ENCODE measurements around the gene BSCL2.
"Not testable (repeated sequence)": the region's sequence is repeated elsewhere in the genome, so short reads cannot be mapped to it uniquely, and the experiment has no call there.

The BSCL2 gene

GRCh38 chr11:62682518-62682917 lies 24.7 kb downstream of the BSCL2 start:
- DNase-seq: no peak

GRCh38 chr11:62680825-62681240 lies 26.4 kb downstream of the BSCL2 start:
- DNase-seq: peak; percentile 47

GRCh38 chr11:62678770-62679696 lies 28.2 kb downstream of the BSCL2 start, which contains the start of gene UBXN1:
TSS of gene UBXN1 (minus strand) at chr11:62679073. CDS start at chr11:62678923, 150 bp downstream.
- DNase-seq: peak; percentile 85

- DNase-seq: no peak
Measured at GRCh38 chr11:62678433-62678769, 28.8 kb downstream of the BSCL2 start.

GRCh38 chr11:62677714-62678113 lies 29.5 kb downstream of the BSCL2 start:
- no peak for DNase-seq

- no peak for DNase-seq
Measured at GRCh38 chr11:62677156-62677555, 30.1 kb downstream of the BSCL2 start.

- no peak for DNase-seq
Measured at GRCh38 chr11:62676698-62677097, 30.5 kb downstream of the BSCL2 start.

- not testable (repeated sequence) for DNase-seq
Measured at GRCh38 chr11:62675415-62675814, 31.8 kb downstream of the BSCL2 start.

- DNase-seq: no peak
Measured at GRCh38 chr11:62673196-62673525, 34.1 kb downstream of the BSCL2 start.

GRCh38 chr11:62671608-62672389 lies 35.4 kb downstream of the BSCL2 start, which contains the start of the genes LBHD1 and UQCC3:
TSS of gene LBHD1 (minus strand) at chr11:62672267. CDS start at chr11:62670031, 2,236 bp downstream.
TSS of gene UQCC3 (plus strand) at chr11:62671673. CDS start at chr11:62671746, 73 bp downstream.
- DNase-seq: peak; percentile 75

GRCh38 chr11:62671236-62671607 lies 36.0 kb downstream of the BSCL2 start:
- DNase-seq: no peak

- DNase-seq: no peak
Measured at GRCh38 chr11:62669420-62670161, 37.6 kb downstream of the BSCL2 start.

- DNase-seq: no peak
Measured at GRCh38 chr11:62667460-62667859, 39.8 kb downstream of the BSCL2 start.

- no peak for DNase-seq
Measured at GRCh38 chr11:62666259-62666926, 40.8 kb downstream of the BSCL2 start.

- DNase-seq: peak; percentile 65
Measured at GRCh38 chr11:62665599-62666258, 41.5 kb downstream of the BSCL2 start.

GRCh38 chr11:62665075-62665598 lies 42.1 kb downstream of the BSCL2 start, which contains the start of the genes C11orf98 and CSKMT:
TSS of gene C11orf98 (minus strand) at chr11:62665210. CDS start at chr11:62665169, 41 bp downstream.
TSS of gene CSKMT (plus strand) at chr11:62665312. CDS start at chr11:62665880, 568 bp downstream.
- peak; percentile 95 for DNase-seq

- DNase-seq: peak; percentile 60
Measured at GRCh38 chr11:62664405-62665074, 42.7 kb downstream of the BSCL2 start.

GRCh38 chr11:62656796-62657429 lies 50.3 kb downstream of the BSCL2 start:
- DNase-seq: no peak

GRCh38 chr11:62654297-62654696 lies 52.9 kb downstream of the BSCL2 start:
- no peak for DNase-seq

Measured in CD4-positive, alpha-beta T cell treated with Interleukin-6 for 4 hours (primary cell).